Stimulated activated naive CD8-positive, alpha-beta T cell treated with anti-CD3 and anti-CD28 coated beads, Interleukin-15, amount 100 ng/mL, for 72 hours (primary cell): ENCODE results near the gene FARP1.
"Not testable (repeated sequence)": the region's sequence is repeated elsewhere in the genome, so short reads cannot be mapped to it uniquely, and the experiment has no call there.

Experiments used
- ATAC-seq: fragments of 150-1000 bp; cut with Tn5 transposase; 2 replicates; pipeline ENCODE4 v1.10.0; 2021; ENCODE audit warnings: mild to moderate bottlenecking, moderate library complexity
- DNase-seq, 2 donors: peaks; one replicate each; pipeline ENCODE4 v3.0.0; 2021 to 2022
- H3K27ac Mint-ChIP-seq, 2 donors: one replicate each; pipeline ENCODE4 v1.8.0; 2022; ENCODE audit warnings: mild to moderate bottlenecking in 2 of 2, mixed read lengths in 2 of 2, moderate library complexity in 2 of 2
- H3K27me3 Mint-ChIP-seq: one replicate; pipeline ENCODE4 v1.8.0; 2022; ENCODE audit warnings: mixed read lengths
- H3K4me1 Mint-ChIP-seq: one replicate; pipeline ENCODE4 v1.8.0; 2022; ENCODE audit warnings: mild to moderate bottlenecking, mixed read lengths
- H3K4me3 Mint-ChIP-seq, 2 donors: one replicate each; pipeline ENCODE4 v1.8.0; 2022; ENCODE audit warnings: mild to moderate bottlenecking in 2 of 2, mixed read lengths in 2 of 2, moderate library complexity in 1 of 2
- H3K9me3 Mint-ChIP-seq, 2 donors: one replicate each; pipeline ENCODE4 v1.8.0; 2022; ENCODE audit warnings: mixed read lengths in 2 of 2

Gene FARP1

DNA sequence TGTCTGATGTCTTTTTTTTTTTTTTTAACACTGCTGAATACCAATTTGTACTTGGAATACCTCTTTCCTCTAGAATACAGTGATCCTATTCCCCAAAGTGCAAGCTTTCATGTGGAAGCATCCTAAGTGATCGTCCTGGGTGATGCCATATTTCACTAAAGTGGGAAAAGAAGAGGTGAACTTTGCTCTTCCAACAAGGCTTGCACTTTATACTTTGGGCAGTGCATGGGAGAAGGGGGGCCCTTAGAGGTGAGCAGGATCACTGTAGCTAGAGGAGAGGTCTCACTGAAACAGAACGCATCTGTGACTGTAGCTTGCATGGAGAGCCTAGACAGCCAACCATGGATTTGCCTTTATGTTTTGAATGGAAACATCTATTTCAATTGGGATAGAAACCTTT is 260.2 kb downstream of the FARP1 start:
- no peaks in the 10 kb centered on the region for H3K4me1 Mint-ChIP-seq

DNA sequence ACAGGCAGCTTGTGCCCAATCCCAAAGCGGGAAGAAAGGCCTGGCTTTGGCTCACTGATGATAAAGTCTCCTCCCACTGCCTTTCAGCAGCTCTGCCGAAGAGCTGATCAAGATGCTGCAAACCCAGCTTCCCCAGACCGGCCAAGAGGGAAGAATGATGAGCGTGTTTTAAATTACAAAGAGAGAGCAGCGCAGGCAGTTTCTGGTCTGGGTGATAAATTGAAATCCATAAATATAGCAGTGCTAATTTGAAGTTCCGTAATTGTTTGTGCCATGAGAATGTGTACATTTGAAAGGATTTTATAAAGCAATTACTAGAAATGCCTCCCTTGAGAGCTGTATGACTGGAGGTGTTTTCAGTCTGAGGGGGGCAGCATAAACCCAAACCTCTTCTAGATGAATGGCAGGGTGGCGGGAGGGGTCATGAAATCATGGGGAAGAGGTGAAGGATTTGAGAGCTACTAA is 262.2 kb downstream of the FARP1 start:
- ATAC-seq (no peak), DNase-seq (no peak)
- Mint-ChIP-seq H3K9me3 (no peaks in the 10 kb centered on the region), H3K4me1 (no peaks in the 10 kb centered on the region), H3K4me3 (no peak overlapping the region), H3K27me3 (no peaks in the 10 kb centered on the region), H3K27ac (no peak overlapping the region)

More for the DNA sequence above, 260.2 kb downstream of the FARP1 start:
- H3K27me3 Mint-ChIP-seq = no peaks in the 10 kb centered on the region
- DNase-seq (no peak), ATAC-seq (no peak)
- H3K27ac Mint-ChIP-seq = no peak overlapping the region
- H3K4me3 Mint-ChIP-seq = no peak overlapping the region
- H3K9me3 Mint-ChIP-seq = no peaks in the 10 kb centered on the region

GRCh38 chr13:98405690-98406344 is 262.9 kb downstream of the FARP1 start:
- no peak overlapping the region for H3K27ac Mint-ChIP-seq
- H3K4me1 Mint-ChIP-seq = no peaks in the 10 kb centered on the region
- no peak overlapping the region for H3K4me3 Mint-ChIP-seq
- DNase-seq = no peak
- H3K9me3 Mint-ChIP-seq = no peaks in the 10 kb centered on the region
- no peaks in the 10 kb centered on the region for H3K27me3 Mint-ChIP-seq
- ATAC-seq = no peak

DNA sequence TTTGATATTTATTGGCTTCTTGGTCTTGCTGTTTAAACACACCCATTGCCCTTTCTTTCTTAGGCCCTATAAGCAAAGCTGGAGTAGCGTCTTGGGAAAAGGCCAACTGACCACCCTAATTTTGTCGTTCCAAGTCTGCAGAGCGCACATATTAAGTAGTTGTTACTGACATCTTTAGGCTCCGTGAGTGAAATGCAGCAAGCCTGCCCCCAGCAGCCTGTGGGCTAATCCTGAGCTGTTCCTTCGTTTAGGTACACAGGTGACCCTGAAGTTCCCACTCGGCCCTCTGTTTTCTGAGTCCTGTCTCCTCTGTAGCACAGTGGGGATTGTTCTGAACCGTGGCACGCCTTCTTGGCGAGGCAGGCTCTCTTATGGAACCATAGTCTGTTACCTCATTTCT is 263.5 kb downstream of the FARP1 start:
- H3K4me3 Mint-ChIP-seq = no peak overlapping the region
- H3K27ac Mint-ChIP-seq = no peak overlapping the region
- H3K27me3 Mint-ChIP-seq = no peaks in the 10 kb centered on the region

GRCh38 chr13:98406971-98407370 is 264.1 kb downstream of the FARP1 start:
- ATAC-seq (no peak), DNase-seq (no peak)
- no peak overlapping the region for H3K27ac Mint-ChIP-seq
- no peak overlapping the region for H3K4me3 Mint-ChIP-seq
- H3K9me3 Mint-ChIP-seq = no peaks in the 10 kb centered on the region
- H3K4me1 Mint-ChIP-seq = peaks cover 9% of the 10 kb centered on the region
- H3K27me3 Mint-ChIP-seq = no peaks in the 10 kb centered on the region

More for the DNA sequence above, 263.5 kb downstream of the FARP1 start:
- no peak for DNase-seq
- H3K4me1 Mint-ChIP-seq = peaks cover 4% of the 10 kb centered on the region
- no peak for ATAC-seq
- H3K9me3 Mint-ChIP-seq = no peaks in the 10 kb centered on the region

- ATAC-seq = no peak
- Mint-ChIP-seq H3K27me3 (no peaks in the 10 kb centered on the region), H3K4me3 (no peak overlapping the region), H3K4me1 (peaks cover 15% of the 10 kb centered on the region), H3K27ac (no peak overlapping the region), H3K9me3 (no peaks in the 10 kb centered on the region)
- DNase-seq = no peak
These were observed 264.7 kb downstream of the FARP1 start for GRCh38 chr13:98407575-98407974.

DNA sequence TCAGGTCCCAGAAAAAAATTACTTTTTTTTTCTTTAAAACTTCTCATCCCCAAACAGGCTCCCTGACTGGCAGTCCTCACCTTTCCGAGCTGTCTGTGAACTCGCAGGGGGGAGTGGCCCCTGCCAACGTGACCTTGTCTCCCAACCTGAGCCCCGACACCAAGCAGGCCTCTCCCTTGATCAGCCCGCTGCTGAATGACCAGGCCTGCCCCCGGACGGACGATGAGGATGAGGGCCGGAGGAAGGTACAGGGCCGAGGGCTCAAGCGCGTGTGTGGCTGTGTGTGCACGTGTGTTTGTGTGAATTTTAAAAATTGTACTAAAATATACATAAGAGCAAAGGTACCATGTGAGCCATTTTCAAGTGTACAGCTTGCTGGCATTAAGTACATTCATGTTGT is 266.4 kb downstream of the FARP1 start:
- Mint-ChIP-seq H3K4me3 (no peak overlapping the region), H3K4me1 (peaks cover 16% of the 10 kb centered on the region)

GRCh38 chr13:98410612-98411011 is 267.7 kb downstream of the FARP1 start:
- H3K4me3 Mint-ChIP-seq = no peak overlapping the region
- ATAC-seq = no peak
- no peaks in the 10 kb centered on the region for H3K27me3 Mint-ChIP-seq
- no peak for DNase-seq
- H3K9me3 Mint-ChIP-seq = no peaks in the 10 kb centered on the region
- H3K4me1 Mint-ChIP-seq = peaks cover 16% of the 10 kb centered on the region
- no peak overlapping the region for H3K27ac Mint-ChIP-seq

More for the DNA sequence above, 266.4 kb downstream of the FARP1 start:
- H3K27me3 Mint-ChIP-seq = no peaks in the 10 kb centered on the region
- no peak overlapping the region for H3K27ac Mint-ChIP-seq
- DNase-seq (no peak), ATAC-seq (no peak)
- no peaks in the 10 kb centered on the region for H3K9me3 Mint-ChIP-seq

GRCh38 chr13:98411013-98411412 is 268.1 kb downstream of the FARP1 start:
- peaks cover 16% of the 10 kb centered on the region for H3K4me1 Mint-ChIP-seq
- H3K27ac Mint-ChIP-seq = no peak overlapping the region

DNA sequence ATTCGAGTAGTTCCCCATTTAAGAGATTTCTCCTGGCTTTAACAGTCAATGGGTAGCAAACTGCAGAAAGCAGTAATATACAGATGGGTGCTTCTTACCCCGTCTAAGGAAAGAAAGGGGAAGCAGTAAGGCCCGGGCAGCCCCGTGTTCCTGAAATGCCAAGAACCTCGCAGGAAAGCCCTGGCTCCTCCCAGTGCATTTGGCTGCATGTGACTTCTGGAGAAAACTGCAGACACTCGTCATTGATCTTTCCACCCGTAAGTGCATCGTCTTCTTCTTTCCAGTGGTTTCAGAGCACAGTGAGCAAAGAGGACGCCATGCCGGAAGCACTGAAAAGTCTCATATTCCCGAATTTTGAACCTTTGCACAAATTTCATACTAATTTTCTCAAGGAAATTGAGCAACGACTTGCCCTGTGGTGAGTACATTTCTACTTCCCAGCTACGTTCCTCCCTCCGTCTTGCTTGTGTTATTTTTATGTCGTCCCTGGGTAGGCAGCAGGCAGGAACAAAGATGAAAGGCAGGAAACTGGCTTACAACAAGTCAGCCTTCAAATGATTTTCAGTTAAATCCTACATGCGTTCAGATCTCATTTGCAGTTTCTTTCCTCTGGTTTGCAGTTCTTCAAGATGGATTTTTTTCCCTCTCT is 268.8 kb downstream of the FARP1 start:
- DNase-seq (peak in 1 of 2 donors; percentile 9), ATAC-seq (peak; percentile 52)
- Mint-ChIP-seq H3K4me3 (peak overlapping the region; percentile 67 to 72), H3K27ac (peak overlapping the region; percentile 8 to 34), H3K9me3 (peaks cover under 1 to 2% of the 10 kb centered on the region in 2 donors), H3K4me1 (peaks cover 16% of the 10 kb centered on the region), H3K27me3 (no peaks in the 10 kb centered on the region)

More at GRCh38 chr13:98411013-98411412, 268.1 kb downstream of the FARP1 start:
- ATAC-seq (no peak), DNase-seq (no peak)
- H3K4me3 Mint-ChIP-seq = peak overlapping the region in 1 of 2 donors; percentile 67
- no peaks in the 10 kb centered on the region for H3K27me3 Mint-ChIP-seq
- H3K9me3 Mint-ChIP-seq = no peaks in the 10 kb centered on the region

DNA sequence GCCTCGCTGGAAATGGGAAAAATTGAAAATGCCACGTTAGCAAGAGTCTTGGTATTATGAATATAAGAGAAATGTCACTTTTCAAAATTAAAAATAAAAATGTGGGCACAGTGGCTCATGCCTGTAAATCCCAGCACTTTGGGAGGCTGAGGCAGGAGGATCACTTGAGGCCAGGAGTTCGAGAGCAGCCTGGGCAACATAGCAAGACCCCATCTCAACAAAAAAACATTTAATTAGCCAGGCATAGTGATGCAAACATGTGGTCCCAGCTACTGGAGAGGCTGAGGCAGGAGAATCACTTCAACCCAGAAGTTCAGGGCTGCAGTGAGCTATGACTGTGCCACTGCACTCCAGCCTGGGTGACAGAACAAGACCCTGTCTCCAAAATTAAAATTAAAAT is 270.4 kb downstream of the FARP1 start:
- H3K4me1 Mint-ChIP-seq = peaks cover 16% of the 10 kb centered on the region
- H3K9me3 Mint-ChIP-seq, H3K27me3 Mint-ChIP-seq, ATAC-seq, H3K4me3 Mint-ChIP-seq, H3K27ac Mint-ChIP-seq, DNase-seq: not testable (repeated sequence)

DNA sequence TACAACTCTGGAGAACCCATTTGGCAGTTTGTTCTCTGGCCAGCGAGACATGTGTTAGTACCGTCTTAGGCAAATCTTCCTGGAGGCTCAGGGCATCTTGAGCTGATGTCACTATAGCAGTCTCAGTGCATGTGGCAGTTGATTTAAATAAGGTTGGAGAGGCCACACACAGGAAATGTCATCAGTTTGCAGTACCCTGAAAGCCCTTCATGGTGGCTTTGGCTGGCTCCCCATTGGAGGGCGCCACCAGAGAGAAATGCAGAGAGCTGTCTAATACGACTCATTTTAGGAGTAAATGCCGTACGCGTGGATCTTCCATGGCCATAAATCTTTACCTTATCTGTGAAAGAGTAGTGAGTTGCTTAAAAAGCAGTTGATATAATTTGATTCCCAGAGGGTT is 270.9 kb downstream of the FARP1 start:
- H3K4me3 Mint-ChIP-seq = no peak overlapping the region
- peaks cover 5 to 8% of the 10 kb centered on the region in 2 donors for H3K9me3 Mint-ChIP-seq
- DNase-seq (no peak), ATAC-seq (no peak)
- no peaks in the 10 kb centered on the region for H3K27me3 Mint-ChIP-seq
- H3K4me1 Mint-ChIP-seq = peaks cover 16% of the 10 kb centered on the region
- no peak overlapping the region for H3K27ac Mint-ChIP-seq

- DNase-seq (no peak), ATAC-seq (no peak)
- Mint-ChIP-seq H3K4me1 (peaks cover 16% of the 10 kb centered on the region), H3K9me3 (peaks cover 5 to 8% of the 10 kb centered on the region in 2 donors), H3K4me3 (no peak overlapping the region), H3K27ac (peak overlapping the region in 1 of 2 donors; percentile 36), H3K27me3 (no peaks in the 10 kb centered on the region)
These were observed 272.6 kb downstream of the FARP1 start for GRCh38 chr13:98415326-98416070.

DNA sequence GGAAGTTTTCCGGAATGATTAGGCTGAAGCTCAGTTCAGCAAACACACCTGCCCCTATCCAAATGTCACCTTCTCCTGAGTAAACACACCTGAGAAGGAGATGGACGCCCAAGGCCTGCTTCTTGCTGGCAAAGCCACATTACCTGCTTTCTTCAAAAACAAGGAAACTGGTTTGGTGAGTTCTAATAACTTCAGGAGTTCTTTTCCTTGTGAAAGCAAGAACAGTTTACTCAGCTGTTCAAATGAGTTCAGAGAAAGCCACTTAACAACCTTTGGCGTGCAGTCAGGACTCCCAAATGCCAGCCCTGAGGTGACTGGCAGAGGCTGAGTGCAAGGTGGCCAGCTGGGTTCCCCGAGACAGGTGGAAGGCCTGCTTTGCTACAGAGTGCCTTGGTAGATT is 273.5 kb downstream of the FARP1 start:
- no peaks in the 10 kb centered on the region for H3K27me3 Mint-ChIP-seq
- no peak overlapping the region for H3K4me3 Mint-ChIP-seq
- H3K9me3 Mint-ChIP-seq = peaks cover 5 to 8% of the 10 kb centered on the region in 2 donors
- H3K4me1 Mint-ChIP-seq = peaks cover 12% of the 10 kb centered on the region
- ATAC-seq = no peak
- no peak for DNase-seq
- no peak overlapping the region for H3K27ac Mint-ChIP-seq

- ATAC-seq (no peak), DNase-seq (no peak)
- Mint-ChIP-seq H3K27ac (no peak overlapping the region), H3K4me1 (no peaks in the 10 kb centered on the region), H3K27me3 (no peaks in the 10 kb centered on the region), H3K9me3 (peaks cover 5 to 8% of the 10 kb centered on the region in 2 donors), H3K4me3 (no peak overlapping the region)
These were observed 277.1 kb downstream of the FARP1 start for GRCh38 chr13:98419786-98420553.
